GM19438 (cell line): ENCODE results near the gene LSG1.
"Not testable (repeated sequence)": the region's sequence is repeated elsewhere in the genome, so short reads cannot be mapped to it uniquely, and the experiment has no call there.

Experiments
- ATAC-seq: cut with Tn5 transposase; IDR thresholded peaks from one replicate; pipeline ENCODE4 v1.9.1; 2021; ENCODE audit warnings: low read depth; ENCODE audit not compliant: unreplicated experiment

LSG1 gene

GRCh38 chr3:194619741-194620140, 52.2 kb downstream of the LSG1 start:
- no peak for ATAC-seq

- no peak for ATAC-seq
Observed at GRCh38 chr3:194618858-194619608, 53.0 kb downstream of the LSG1 start.

- no peak for ATAC-seq
Observed at GRCh38 chr3:194617827-194618226, 54.2 kb downstream of the LSG1 start.

GRCh38 chr3:194617143-194617671, 54.8 kb downstream of the LSG1 start:
- no peak for ATAC-seq

GRCh38 chr3:194615226-194615625, 56.8 kb downstream of the LSG1 start:
- ATAC-seq: no peak

- ATAC-seq: no peak
Observed at GRCh38 chr3:194612221-194612620, 59.8 kb downstream of the LSG1 start.

- no peak for ATAC-seq
Observed at GRCh38 chr3:194610689-194611088, 61.3 kb downstream of the LSG1 start.

- no peak for ATAC-seq
Observed at GRCh38 chr3:194609601-194610000, 62.4 kb downstream of the LSG1 start.

- ATAC-seq: no peak
Observed at GRCh38 chr3:194608981-194609380, 63.0 kb downstream of the LSG1 start.

GRCh38 chr3:194607592-194608389, 64.2 kb downstream of the LSG1 start:
- no peak for ATAC-seq

- ATAC-seq: no peak
Observed at GRCh38 chr3:194606941-194607340, 65.0 kb downstream of the LSG1 start.

- no peak for ATAC-seq
Observed at GRCh38 chr3:194606163-194606562, 65.8 kb downstream of the LSG1 start.

- ATAC-seq: not testable (repeated sequence)
Observed at GRCh38 chr3:194605314-194605713, 66.7 kb downstream of the LSG1 start.

GRCh38 chr3:194604837-194605236, 67.2 kb downstream of the LSG1 start:
- ATAC-seq: no peak

- no peak for ATAC-seq
Observed at GRCh38 chr3:194604126-194604525, 67.9 kb downstream of the LSG1 start.

- ATAC-seq: no peak
Observed at GRCh38 chr3:194602669-194603171, 69.3 kb downstream of the LSG1 start.

- ATAC-seq: no peak
Observed at GRCh38 chr3:194598771-194599557, 73.0 kb downstream of the LSG1 start.

GRCh38 chr3:194596906-194597305, 75.1 kb downstream of the LSG1 start:
- no peak for ATAC-seq

- ATAC-seq: peak; percentile 68
Observed at GRCh38 chr3:194592798-194593752, 78.9 kb downstream of the LSG1 start.
